ENCODE results near the gene ALX3. TPM values are rescaled to one million over a fixed set of nuclear protein-coding genes. Genes with fewer than 3 reads are reported as not detected.

The ALX3 gene
- polyA plus RNA-seq, 1 experiment = 5.7 TPM

DNA sequence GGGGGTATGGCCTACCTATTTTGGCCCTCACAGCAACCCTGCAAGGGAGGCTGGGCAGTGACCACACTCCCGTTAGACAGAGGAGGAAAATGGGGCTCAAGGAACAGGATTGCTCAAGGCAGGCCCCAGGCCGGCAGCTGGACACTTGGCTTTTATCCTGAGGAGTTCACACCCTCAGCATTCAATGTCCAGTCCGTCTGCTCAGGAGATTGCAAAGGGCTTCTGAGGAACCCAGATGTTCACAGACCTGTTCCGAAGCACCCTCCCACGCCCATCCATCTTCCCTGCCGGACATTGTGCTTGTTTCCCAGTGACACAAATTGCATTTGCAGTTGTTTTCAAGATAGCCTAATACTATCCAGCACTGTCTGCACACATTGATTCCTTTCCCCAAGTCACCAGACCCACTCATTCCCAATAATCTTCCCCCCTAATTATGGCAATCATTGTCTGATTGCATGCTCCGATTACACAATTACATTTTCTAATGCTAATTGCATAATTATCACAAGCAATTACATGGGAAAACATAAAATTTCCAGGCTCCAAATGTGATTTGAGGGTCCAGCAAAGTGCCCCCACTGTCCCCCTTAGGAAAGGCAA lies 37.5 kb upstream of the ALX3 start:
- DNase-seq (ENCODE audit: low read depth) = no peak
- no peak overlapping the region for H3K4me3 ChIP-seq (ENCODE audit: low read depth, low read length)
- peaks cover 4% of the 10 kb centered on the region; the same call in 1 of the 2 replicates for H3K27me3 ChIP-seq (ENCODE audit: control insufficient read depth, insufficient read depth, low read length)
- ChIA-PET POLR2A (no interaction called here), CTCF (interaction anchor here (4.8 to 15.1 kb wide), 3 partner anchors 9 to 53 kb away, joined by 36 to 345 read pairs (median 246); no protein-coding TSS in a partner anchor)
- no peaks in the 10 kb centered on the region; the same call in 1 of the 2 replicates for H3K36me3 ChIP-seq (ENCODE audit: control insufficient read depth, insufficient read depth, low read length)
- TF ChIP-seq, protein P1, sequence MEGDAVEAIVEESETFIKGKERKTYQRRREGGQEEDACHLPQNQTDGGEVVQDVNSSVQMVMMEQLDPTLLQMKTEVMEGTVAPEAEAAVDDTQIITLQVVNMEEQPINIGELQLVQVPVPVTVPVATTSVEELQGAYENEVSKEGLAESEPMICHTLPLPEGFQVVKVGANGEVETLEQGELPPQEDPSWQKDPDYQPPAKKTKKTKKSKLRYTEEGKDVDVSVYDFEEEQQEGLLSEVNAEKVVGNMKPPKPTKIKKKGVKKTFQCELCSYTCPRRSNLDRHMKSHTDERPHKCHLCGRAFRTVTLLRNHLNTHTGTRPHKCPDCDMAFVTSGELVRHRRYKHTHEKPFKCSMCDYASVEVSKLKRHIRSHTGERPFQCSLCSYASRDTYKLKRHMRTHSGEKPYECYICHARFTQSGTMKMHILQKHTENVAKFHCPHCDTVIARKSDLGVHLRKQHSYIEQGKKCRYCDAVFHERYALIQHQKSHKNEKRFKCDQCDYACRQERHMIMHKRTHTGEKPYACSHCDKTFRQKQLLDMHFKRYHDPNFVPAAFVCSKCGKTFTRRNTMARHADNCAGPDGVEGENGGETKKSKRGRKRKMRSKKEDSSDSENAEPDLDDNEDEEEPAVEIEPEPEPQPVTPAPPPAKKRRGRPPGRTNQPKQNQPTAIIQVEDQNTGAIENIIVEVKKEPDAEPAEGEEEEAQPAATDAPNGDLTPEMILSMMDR (IDR thresholded peaks at IDR 0.05; ENCODE audit: insufficient read depth, low read depth, low read length) = no peak

DNA sequence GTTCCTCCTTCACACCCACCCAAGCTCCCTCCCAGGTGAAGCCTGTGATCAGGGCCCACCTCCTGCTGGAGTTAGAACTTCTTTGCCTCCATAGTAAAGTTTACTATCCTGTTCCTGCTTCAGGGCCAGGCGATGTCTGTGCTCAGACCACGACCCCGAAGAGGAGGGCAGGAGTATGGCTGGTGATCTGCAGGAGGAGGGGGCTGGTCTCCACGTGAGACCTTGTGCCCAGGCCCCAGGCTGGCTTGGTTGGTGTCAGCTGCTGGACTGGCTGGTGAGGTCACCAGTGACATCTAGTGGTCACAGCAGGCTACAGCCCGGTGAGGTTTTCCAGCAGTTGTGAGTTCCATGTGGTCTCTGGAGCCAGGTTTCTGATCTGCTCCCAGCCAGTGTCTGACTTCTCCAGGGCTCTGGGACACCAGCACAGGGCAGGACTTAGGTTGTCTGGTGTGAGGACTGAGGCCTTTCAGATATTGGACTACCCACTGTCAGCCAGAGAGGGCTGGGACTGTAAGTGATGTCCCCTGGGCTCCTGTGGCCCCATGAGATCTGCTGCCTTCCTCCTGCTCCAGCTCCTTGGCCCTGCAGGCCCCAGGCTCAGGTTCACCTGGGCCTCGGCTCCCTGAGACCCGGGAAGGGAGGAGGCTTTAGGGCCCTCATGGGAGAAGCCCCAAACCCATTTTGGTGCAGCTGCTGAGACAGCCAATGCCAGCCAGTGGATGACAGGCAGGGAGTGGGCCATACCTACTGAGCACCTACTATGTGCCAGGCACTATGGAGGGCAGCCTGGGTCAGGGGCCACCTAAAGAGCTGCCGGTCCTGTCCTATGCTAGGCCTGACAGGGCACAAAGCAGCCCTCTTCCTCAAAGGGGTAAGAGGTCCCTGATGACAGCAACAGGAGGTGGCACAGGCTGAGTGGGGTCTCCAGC lies 35.8 kb upstream of the ALX3 start:
- TF ChIP-seq, protein P1 (IDR thresholded peaks at IDR 0.05; ENCODE audit: insufficient read depth, low read depth, low read length) = peak; percentile 90
- POLR2A ChIA-PET = interaction anchor here (0.5 kb wide), 1 partner anchor 18 kb away, joined by 7 read pairs; no protein-coding TSS in a partner anchor

GRCh38 chr1:110102081-110102480 lies 31.6 kb upstream of the ALX3 start:
- POLR2A ChIA-PET = no interaction called here

More for the DNA sequence above, 35.8 kb upstream of the ALX3 start:
- no peaks in the 10 kb centered on the region for H3K27me3 ChIP-seq (ENCODE audit: control insufficient read depth, insufficient read depth, low read length)
- H3K36me3 ChIP-seq (ENCODE audit: control insufficient read depth, insufficient read depth, low read length) = no peaks in the 10 kb centered on the region; the same call in 1 of the 2 replicates
- CTCF ChIA-PET = interaction anchor here (0.7 to 15.1 kb wide), 26 partner anchors 7 to 354 kb away, joined by 3 to 345 read pairs (median 5); partner anchors contain the start of genes AHCYL1, ALX3, STRIP1 and UBL4B
- no peak overlapping the region for H3K4me3 ChIP-seq (ENCODE audit: low read depth, low read length)
- DNase-seq (ENCODE audit: low read depth) = no peak

DNA sequence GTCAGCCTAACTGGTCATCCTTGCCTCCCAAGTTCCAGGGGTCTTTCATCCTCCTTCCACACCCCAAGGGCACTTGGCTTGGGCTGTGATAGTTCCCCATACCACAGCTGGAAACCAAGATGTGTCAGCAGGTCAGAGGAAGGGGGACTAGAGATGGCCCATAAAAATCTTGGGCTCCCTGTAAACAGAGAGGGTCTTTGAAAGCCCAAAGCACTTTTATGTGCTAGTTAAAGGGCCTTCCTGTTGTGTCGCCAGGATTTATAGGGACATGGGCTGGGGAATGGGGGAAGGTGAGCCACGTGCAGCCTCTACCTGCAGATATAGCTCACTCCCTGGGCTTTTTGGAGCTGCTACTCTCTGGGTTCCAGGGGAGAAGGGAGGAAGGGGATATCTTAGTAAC lies 29.9 kb upstream of the ALX3 start:
- TF ChIP-seq, protein P1 (IDR thresholded peaks at IDR 0.05; ENCODE audit: insufficient read depth, low read depth, low read length) = no peak
- H3K27me3 ChIP-seq (ENCODE audit: control insufficient read depth, insufficient read depth, low read length) = no peaks in the 10 kb centered on the region
- ChIA-PET CTCF (interaction anchor here (3.7 to 15.1 kb wide), 3 partner anchors 12 to 45 kb away, joined by 18 to 345 read pairs (median 246); no protein-coding TSS in a partner anchor), POLR2A (no interaction called here)
- no peak overlapping the region for H3K4me3 ChIP-seq (ENCODE audit: low read depth, low read length)
- H3K36me3 ChIP-seq (ENCODE audit: control insufficient read depth, insufficient read depth, low read length) = no peaks in the 10 kb centered on the region
- DNase-seq (ENCODE audit: low read depth) = no peak

More at GRCh38 chr1:110102081-110102480, 31.6 kb upstream of the ALX3 start:
- TF ChIP-seq, protein P1 (IDR thresholded peaks at IDR 0.05; ENCODE audit: insufficient read depth, low read depth, low read length) = no peak
- H3K27me3 ChIP-seq (ENCODE audit: control insufficient read depth, insufficient read depth, low read length) = no peaks in the 10 kb centered on the region
- no peak for DNase-seq (ENCODE audit: low read depth)
- no peak overlapping the region for H3K4me3 ChIP-seq (ENCODE audit: low read depth, low read length)
- no peaks in the 10 kb centered on the region for H3K36me3 ChIP-seq (ENCODE audit: control insufficient read depth, insufficient read depth, low read length)
- CTCF ChIA-PET = interaction anchor here (0.6 to 15.1 kb wide), 7 partner anchors 13 to 359 kb away, joined by 3 to 345 read pairs (median 4); partner anchors contain the start of gene STRIP1
